Stomach (tissue), 4 donors: Measurements from ENCODE around the gene CEP70.
"Not testable (repeated sequence)": the region's sequence is repeated elsewhere in the genome, so short reads cannot be mapped to it uniquely, and the experiment has no call there.

Experiments used
- POLR2A ChIP-seq, 4 donors: fragments of 450-650 bp; IDR thresholded peaks; one replicate each; pipeline ENCODE4 v1.6.1; 2016; ENCODE audit warnings: antibody characterized with exemption in 4 of 4, control low read depth in 2 of 4, mild to moderate bottlenecking in 1 of 4, moderate library complexity in 1 of 4
- POLR2AphosphoS5 ChIP-seq, 3 donors: sonication (generic); formaldehyde crosslinking; IDR thresholded peaks; one replicate each; pipeline ENCODE4 v1.6.1; 2016; ENCODE audit warnings: antibody characterized with exemption in 3 of 3
- TF ChIP-seq, protein P1 (sequence below), 7 experiments: fragments of 450-650 bp in 4 of 7; fragments of 200-600 bp in 3 of 7; sonication (generic) in 3 of 7; IDR thresholded peaks; one replicate each; pipeline ENCODE4 v1.5.1; 2016 to 2019; ENCODE audit warnings: antibody characterized with exemption in 7 of 7, control low read depth in 2 of 7, mild to moderate bottlenecking in 1 of 7

- not testable (repeated sequence) for TF ChIP-seq POLR2A, POLR2AphosphoS5 (IDR thresholded peaks at IDR 0.05)
- TF ChIP-seq, protein P1, sequence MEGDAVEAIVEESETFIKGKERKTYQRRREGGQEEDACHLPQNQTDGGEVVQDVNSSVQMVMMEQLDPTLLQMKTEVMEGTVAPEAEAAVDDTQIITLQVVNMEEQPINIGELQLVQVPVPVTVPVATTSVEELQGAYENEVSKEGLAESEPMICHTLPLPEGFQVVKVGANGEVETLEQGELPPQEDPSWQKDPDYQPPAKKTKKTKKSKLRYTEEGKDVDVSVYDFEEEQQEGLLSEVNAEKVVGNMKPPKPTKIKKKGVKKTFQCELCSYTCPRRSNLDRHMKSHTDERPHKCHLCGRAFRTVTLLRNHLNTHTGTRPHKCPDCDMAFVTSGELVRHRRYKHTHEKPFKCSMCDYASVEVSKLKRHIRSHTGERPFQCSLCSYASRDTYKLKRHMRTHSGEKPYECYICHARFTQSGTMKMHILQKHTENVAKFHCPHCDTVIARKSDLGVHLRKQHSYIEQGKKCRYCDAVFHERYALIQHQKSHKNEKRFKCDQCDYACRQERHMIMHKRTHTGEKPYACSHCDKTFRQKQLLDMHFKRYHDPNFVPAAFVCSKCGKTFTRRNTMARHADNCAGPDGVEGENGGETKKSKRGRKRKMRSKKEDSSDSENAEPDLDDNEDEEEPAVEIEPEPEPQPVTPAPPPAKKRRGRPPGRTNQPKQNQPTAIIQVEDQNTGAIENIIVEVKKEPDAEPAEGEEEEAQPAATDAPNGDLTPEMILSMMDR (IDR thresholded peaks at IDR 0.05), result not testable (repeated sequence)
These were observed 27.8 kb downstream of the CEP70 start for GRCh38 chr3:138566293-138566692.
